Islet precursor cell (in vitro differentiated cells): ENCODE results near the gene AREL1.

Experiments
- DNase-seq: peaks from one replicate; pipeline ENCODE4 v3.0.0-alpha.2; 2018

The AREL1 gene

GRCh38 chr14:74697976-74698375 lies 14.9 kb downstream of the AREL1 start:
- DNase-seq, result no peak

- no peak for DNase-seq
These were observed 15.3 kb downstream of the AREL1 start for GRCh38 chr14:74697543-74697942.

- no peak for DNase-seq
These were observed 15.9 kb downstream of the AREL1 start for GRCh38 chr14:74697011-74697410.

GRCh38 chr14:74695406-74695805 lies 17.5 kb downstream of the AREL1 start:
- DNase-seq, result no peak

GRCh38 chr14:74693191-74693590 lies 19.7 kb downstream of the AREL1 start:
- DNase-seq, result no peak

- no peak for DNase-seq
These were observed 21.4 kb downstream of the AREL1 start for GRCh38 chr14:74691456-74691855.

GRCh38 chr14:74685921-74686678 lies 26.8 kb downstream of the AREL1 start:
- DNase-seq, result no peak

GRCh38 chr14:74685056-74685455 lies 27.8 kb downstream of the AREL1 start:
- no peak for DNase-seq

- DNase-seq, result no peak
These were observed 28.4 kb downstream of the AREL1 start for GRCh38 chr14:74684434-74684833.

- no peak for DNase-seq
These were observed 29.5 kb downstream of the AREL1 start for GRCh38 chr14:74683406-74683805.

GRCh38 chr14:74682169-74682952 lies 30.5 kb downstream of the AREL1 start:
- no peak for DNase-seq

GRCh38 chr14:74675219-74675618 lies 37.7 kb downstream of the AREL1 start:
- DNase-seq, result no peak

GRCh38 chr14:74673768-74674167 lies 39.1 kb downstream of the AREL1 start:
- no peak for DNase-seq

- no peak for DNase-seq
These were observed 41.1 kb downstream of the AREL1 start for GRCh38 chr14:74671789-74672188.

GRCh38 chr14:74670726-74671411 lies 42.0 kb downstream of the AREL1 start:
- DNase-seq, result no peak

GRCh38 chr14:74669846-74670245 lies 43.0 kb downstream of the AREL1 start:
- DNase-seq, result no peak

- no peak for DNase-seq
These were observed 43.6 kb downstream of the AREL1 start for GRCh38 chr14:74669256-74669655.

GRCh38 chr14:74667758-74668157 lies 45.1 kb downstream of the AREL1 start:
- DNase-seq, result no peak

- DNase-seq, result no peak
These were observed 48.2 kb downstream of the AREL1 start for GRCh38 chr14:74664717-74665116.

GRCh38 chr14:74663884-74664283 lies 49.0 kb downstream of the AREL1 start:
- DNase-seq, result no peak

GRCh38 chr14:74661726-74662450 lies 51.0 kb downstream of the AREL1 start:
- no peak for DNase-seq

- no peak for DNase-seq
These were observed 52.0 kb downstream of the AREL1 start for GRCh38 chr14:74660863-74661262.

GRCh38 chr14:74660167-74660566 lies 52.7 kb downstream of the AREL1 start:
- DNase-seq, result no peak
